GM21737 (cell line): ENCODE data around the gene PCDHGB1.
A peak's percentile ranks its signal among the peaks of the same experiment; 100 is the strongest.
"Not testable (repeated sequence)": the region's sequence is repeated elsewhere in the genome, so short reads cannot be mapped to it uniquely, and the experiment has no call there.

ENCODE experiments used
- ATAC-seq: cut with Tn5 transposase; IDR thresholded peaks from one replicate; pipeline ENCODE4 v1.9.1; 2021; ENCODE audit warnings: mild to moderate bottlenecking, moderate library complexity; ENCODE audit not compliant: unreplicated experiment

PCDHGB1 gene

GRCh38 chr5:141382469-141383294 is 32.8 kb downstream of the PCDHGB1 start, which contains the start of gene PCDHGA7:
Gene PCDHGA7 (plus strand): TSS chr5:141382742. CDS start chr5:141382900, 158 bp downstream.
- ATAC-seq, result no peak

- ATAC-seq, result no peak
Observed at GRCh38 chr5:141383345-141383744, 33.4 kb downstream of the PCDHGB1 start.

- no peak for ATAC-seq
Observed at GRCh38 chr5:141384471-141385267, 34.8 kb downstream of the PCDHGB1 start.

- ATAC-seq, result not testable (repeated sequence)
Observed at GRCh38 chr5:141387557-141388311, 37.8 kb downstream of the PCDHGB1 start, which contains the start of gene PCDHGB4. Gene PCDHGB4 (plus strand): TSS chr5:141387698. CDS start chr5:141387885, 187 bp downstream.

GRCh38 chr5:141388661-141389060 is 38.8 kb downstream of the PCDHGB1 start:
- no peak for ATAC-seq

- no peak for ATAC-seq
Observed at GRCh38 chr5:141389153-141390042, 39.5 kb downstream of the PCDHGB1 start.

GRCh38 chr5:141392429-141393198 is 42.7 kb downstream of the PCDHGB1 start, which contains the start of gene PCDHGA8:
Gene PCDHGA8 (plus strand): TSS chr5:141392633. CDS start chr5:141392814, 181 bp downstream.
- ATAC-seq, result no peak

- ATAC-seq, result no peak
Observed at GRCh38 chr5:141393267-141393666, 43.4 kb downstream of the PCDHGB1 start.

- ATAC-seq, result not testable (repeated sequence)
Observed at GRCh38 chr5:141394401-141395187, 44.7 kb downstream of the PCDHGB1 start.

- ATAC-seq, result peak; percentile 88
Observed at GRCh38 chr5:141397756-141398551, 48.1 kb downstream of the PCDHGB1 start, which contains the start of gene PCDHGB5. Gene PCDHGB5 (plus strand): TSS chr5:141397947. CDS start chr5:141398128, 181 bp downstream.

- ATAC-seq, result no peak
Observed at GRCh38 chr5:141398608-141399007, 48.7 kb downstream of the PCDHGB1 start.

- no peak for ATAC-seq
Observed at GRCh38 chr5:141399555-141400258, 49.8 kb downstream of the PCDHGB1 start.
